ENCODE measurements around the gene NFIB.

- TF ChIP-seq CTCF (IDR thresholded peaks at IDR 0.05; ENCODE audit: poor library complexity) (no peak), EZH2phosphoT487 (IDR thresholded peaks at IDR 0.05; ENCODE audit: low read depth, severe bottlenecking, unreplicated experiment) (no peak), EZH2 (IDR thresholded peaks at IDR 0.05; ENCODE audit: borderline replicate concordance) (no peak)
These were observed 101.9 kb downstream of the NFIB start for GRCh38 chr9:14212077-14212476.

Measured in hepatocyte (in vitro differentiated cells).